HCT116 (cell line): ENCODE measurements around the gene C6orf132. TPM values are rescaled to one million over a fixed set of nuclear protein-coding genes. Genes with fewer than 3 reads are reported as not detected.

ENCODE experiments used
- ATAC-seq: fragments of 200-7000 bp; cut with Tn5 transposase; 2 replicates; pipeline ENCODE4 v1.9.1; 2020; ENCODE audit warnings: mild to moderate bottlenecking, moderate library complexity
- BruUV-seq: library from RNA; stranded (reverse); fragments of 400-500 nt; replicated peaks from 2 replicates; lab custom pipeline; 2021; lab: Mats Ljungman, UMichigan
- CTCF ChIA-PET: fragments of 300-600 bp; sonication (Branson Sonifier 250); formaldehyde crosslinking; loops from one replicate; lab custom pipeline; 2021; ENCODE audit warnings: antibody characterized with exemption; lab: Charles Lee
- POLR2A ChIA-PET: fragments of 300-600, 350-600 bp; sonication (Branson Sonifier 250); formaldehyde crosslinking; loops from one replicate; lab custom pipeline; 2021; ENCODE audit warnings: antibody characterized with exemption; lab: Charles Lee
- RAD21 ChIA-PET, 2 experiments: fragments of 300-600 bp; sonication (Branson Sonifier 250); formaldehyde crosslinking; loops; one replicate each; lab custom pipeline; 2023; ENCODE audit warnings: low total read pairs in 2 of 2; ENCODE audit not compliant: uncharacterized antibody in 2 of 2, unreplicated experiment in 2 of 2, low non-redundant PET in 1 of 2; lab: Charles Lee
- DNase-seq: peaks from one replicate; pipeline ENCODE4 v3.0.0-alpha.2; 2010; ENCODE audit warnings: low read depth, low spot score
- H2AFZ ChIP-seq: fragments of 200-600 bp; shearing (Covaris generic), sonication (generic); 2 replicates; pipeline ENCODE4 v1.6.1; 2017; ENCODE audit warnings: low read depth, mixed run types, mixed read lengths, antibody characterized with exemption, low read length; ENCODE audit not compliant: poor library complexity, severe bottlenecking
- H3K27ac ChIP-seq: 2 replicates; pipeline ENCODE4 v1.5.1; 2012; ENCODE audit warnings: low read depth, low read length
- H3K27me3 ChIP-seq: fragments of 200-600 bp; sonication (generic); 2 replicates; pipeline ENCODE4 v1.6.1; 2016; ENCODE audit warnings: mixed run types, low read length, mixed read lengths; ENCODE audit not compliant: insufficient read depth
- H3K36me3 ChIP-seq, 2 experiments: fragments of 200-500 bp in 1 of 2; fragments of 200-600 bp in 1 of 2; sonication (Bioruptor generic) in 1 of 2; sonication (generic) in 1 of 2; 2 replicates each; pipeline versions ENCODE4 v1.5.1 to v1.6.1; 2014 to 2016; ENCODE audit warnings: low read length in 2 of 2, inconsistent platforms in 1 of 2, mixed read lengths in 1 of 2, mixed run types in 1 of 2; ENCODE audit not compliant: insufficient read depth in 2 of 2, control insufficient read depth in 1 of 2
- H3K4me1 ChIP-seq, 2 experiments: fragments of 200-600 bp in 1 of 2; sonication (generic) in 1 of 2; 2 replicates each; pipeline versions ENCODE4 v1.5.1 to v1.6.1; 2012 to 2017; ENCODE audit warnings: low read length in 2 of 2, inconsistent platforms in 1 of 2, mild to moderate bottlenecking in 1 of 2, mixed read lengths in 1 of 2, mixed run types in 1 of 2, moderate library complexity in 1 of 2; ENCODE audit not compliant: insufficient read depth in 2 of 2, control insufficient read depth in 1 of 2
- H3K4me2 ChIP-seq: fragments of 200-600 bp; sonication (generic); 2 replicates; pipeline ENCODE4 v1.6.1; 2017; ENCODE audit warnings: mixed run types, low read length, mixed read lengths
- H3K4me3 ChIP-seq, 2 experiments: fragments of 200-600 bp in 1 of 2; sonication (generic) in 1 of 2; replicated peaks in 1 of 2; 2 replicates each; pipeline ENCODE4 v1.5.1; 2011 to 2016; ENCODE audit warnings: low read length in 2 of 2, control low read depth in 1 of 2, low read depth in 1 of 2, mild to moderate bottlenecking in 1 of 2, mixed read lengths in 1 of 2, mixed run types in 1 of 2
- H3K79me2 ChIP-seq: fragments of 200-600 bp; sonication (generic); 2 replicates; pipeline ENCODE4 v1.6.1; 2017; ENCODE audit warnings: mild to moderate bottlenecking, mixed run types, low read length, moderate library complexity, mixed read lengths; ENCODE audit not compliant: insufficient read depth
- H3K9ac ChIP-seq: fragments of 200-600 bp; sonication (generic); 2 replicates; pipeline ENCODE4 v1.6.1; 2016; ENCODE audit warnings: low read length, mixed read lengths
- H3K9me2 ChIP-seq: fragments of 200-600 bp; sonication (generic), shearing (Covaris generic); 2 replicates; pipeline ENCODE4 v1.6.1; 2017; ENCODE audit warnings: mixed run types, mild to moderate bottlenecking, moderate library complexity; ENCODE audit not compliant: insufficient read depth
- H3K9me3 ChIP-seq, 2 experiments: fragments of 200-500 bp in 1 of 2; fragments of 200-600 bp in 1 of 2; sonication (Bioruptor generic) in 1 of 2; sonication (generic) in 1 of 2; 2 replicates each; pipeline ENCODE4 v1.6.1; 2014 to 2017; ENCODE audit warnings: low read length in 2 of 2, mixed read lengths in 2 of 2, inconsistent platforms in 1 of 2, low read depth in 1 of 2, mild to moderate bottlenecking in 1 of 2, mixed run types in 1 of 2, moderate library complexity in 1 of 2; ENCODE audit not compliant: control insufficient read depth in 1 of 2, insufficient read depth in 1 of 2
- H4K20me1 ChIP-seq: fragments of 200-600 bp; sonication (generic), shearing (Covaris generic); 2 replicates; pipeline ENCODE4 v1.6.1; 2017; ENCODE audit warnings: mixed run types, mild to moderate bottlenecking, moderate library complexity; ENCODE audit not compliant: insufficient read depth
- CBX3 ChIP-seq: IDR thresholded peaks from 2 replicates; pipeline ENCODE4 v1.6.1; 2012; ENCODE audit warnings: low read depth
- CEBPB ChIP-seq: IDR thresholded peaks from 2 replicates; pipeline ENCODE4 v1.6.1; 2012; ENCODE audit warnings: low read depth
- EGR1 ChIP-seq: IDR thresholded peaks from 2 replicates; pipeline ENCODE4 v1.6.1; 2012; ENCODE audit warnings: low read depth
- ELF1 ChIP-seq: IDR thresholded peaks from 2 replicates; pipeline ENCODE4 v1.6.1; 2012; ENCODE audit warnings: low read depth, borderline replicate concordance
- EZH2 ChIP-seq: fragments of 200-600 bp; sonication (generic); IDR thresholded peaks from 2 replicates; pipeline ENCODE4 v1.6.1; 2017; ENCODE audit warnings: antibody characterized with exemption, mixed run types
- EZH2phosphoT487 ChIP-seq: fragments of 200-600 bp; IDR thresholded peaks from 2 replicates; pipeline ENCODE4 v1.6.1; 2018; ENCODE audit warnings: antibody characterized with exemption, borderline replicate concordance
- FOSL1 ChIP-seq: IDR thresholded peaks from 2 replicates; pipeline ENCODE4 v1.6.1; 2012; ENCODE audit warnings: low read depth
- JUND ChIP-seq: IDR thresholded peaks from 2 replicates; pipeline ENCODE4 v1.6.1; 2012
- POLR2A ChIP-seq: IDR thresholded peaks from 2 replicates; pipeline ENCODE4 v1.7.0; 2011; ENCODE audit warnings: borderline replicate concordance; ENCODE audit not compliant: insufficient read depth, insufficient read length; ENCODE audit errors: extremely low read depth
- POLR2AphosphoS5 ChIP-seq: IDR thresholded peaks from 2 replicates; pipeline ENCODE4 v1.6.1; 2011; ENCODE audit warnings: mild to moderate bottlenecking, low read depth, low read length, moderate library complexity
- RAD21 ChIP-seq: IDR thresholded peaks from 2 replicates; pipeline ENCODE4 v1.6.1; 2012; ENCODE audit warnings: low read depth, mild to moderate bottlenecking
- SIN3A ChIP-seq: IDR thresholded peaks from 2 replicates; pipeline ENCODE4 v1.6.1; 2012; ENCODE audit warnings: low read depth
- SP1 ChIP-seq: IDR thresholded peaks from 2 replicates; pipeline ENCODE4 v1.6.1; 2012; ENCODE audit warnings: low read depth
- TCF7L2 ChIP-seq: IDR thresholded peaks from 2 replicates; pipeline ENCODE4 v1.7.0; 2011; ENCODE audit warnings: borderline replicate concordance, inconsistent platforms; ENCODE audit not compliant: insufficient read depth, insufficient read length; ENCODE audit errors: extremely low read depth
- YY1 ChIP-seq: IDR thresholded peaks from 2 replicates; pipeline ENCODE4 v1.6.1; 2011; ENCODE audit warnings: low read length, low read depth, moderate library complexity, mild to moderate bottlenecking; ENCODE audit not compliant: insufficient replicate concordance; ENCODE audit errors: extremely low read depth
- ZFX ChIP-seq: fragments of 450-650 bp; IDR thresholded peaks from 2 replicates; pipeline ENCODE4 v1.6.1; 2017
- ZNF274 ChIP-seq: fragments of 200-500 bp; sonication (Bioruptor generic); IDR thresholded peaks from 2 replicates; pipeline ENCODE4 v1.6.1; 2014; ENCODE audit warnings: mild to moderate bottlenecking, low read depth, low read length, inconsistent platforms
- intact Hi-C: fragments of 100-400 bp; cut with micrococcal nuclease; formaldehyde crosslinking; loops from 2 replicates; pipeline ENCODE4 v1.10.0; 2022
- total RNA-seq: library from RNA; stranded (reverse); gene quantifications from one replicate; pipeline ENCODE4 v1.2.1, GENCODE V29; 2021; ENCODE audit not compliant: unreplicated experiment
- TF ChIP-seq, protein P1 (sequence below): IDR thresholded peaks from 2 replicates; pipeline ENCODE4 v1.6.1; 2011; ENCODE audit warnings: mild to moderate bottlenecking, low read length, moderate library complexity; ENCODE audit not compliant: insufficient replicate concordance; ENCODE audit errors: extremely low read depth
- TF ChIP-seq, protein P2 (sequence below): IDR thresholded peaks from 2 replicates; pipeline ENCODE4 v1.6.1; 2012

Gene C6orf132
- total RNA-seq, 1 experiment from 2014 or later, result 18.9 TPM

DNA sequence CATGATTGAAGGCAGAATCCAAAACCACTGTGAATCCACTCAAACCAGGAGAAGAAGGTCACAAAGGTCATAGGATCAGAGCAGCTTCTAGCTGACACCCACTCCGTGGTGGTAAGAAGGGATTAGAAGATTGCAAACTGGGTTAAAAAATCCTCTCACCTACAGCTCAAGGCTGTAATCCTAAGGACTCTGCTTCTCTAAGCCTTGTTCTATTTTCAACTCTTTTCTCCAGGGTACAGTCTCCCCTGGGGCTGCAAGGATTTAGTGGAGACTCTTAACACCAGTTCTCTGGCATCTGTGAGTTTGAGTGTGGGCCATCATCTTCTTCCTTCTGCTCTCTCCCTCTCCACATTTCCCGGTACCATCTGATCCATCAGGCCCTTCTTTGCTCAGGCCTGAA is 30.7 kb upstream of the C6orf132 start, which contains the start of gene GUCA1A:
Gene GUCA1A, plus strand, starts transcription at position 264 of the 400 bp plus-strand sequence. CDS start 250 bp downstream, outside the sequence.
- Histone ChIP-seq H3K4me2 (no peak within 1 kb of the TSS), H3K4me3 (no peak within 1 kb of the TSS), H3K27ac (no peak within 1 kb of the TSS), H3K9ac (no peak within 1 kb of the TSS), H3K36me3 (no peaks in the 10 kb centered on the region), H3K79me2 (no peaks in the 10 kb centered on the region), H2AFZ (no peak within 1 kb of the TSS), H3K9me2 (no peaks in the 10 kb centered on the region), H3K9me3 (no peaks in the 10 kb centered on the region), H3K27me3 (no peaks in the 10 kb centered on the region), H4K20me1 (no peaks in the 10 kb centered on the region), H3K4me1 (no peaks in the 10 kb centered on the region)
- ChIA-PET RAD21 (no interaction called here), POLR2A (no interaction called here), CTCF (no interaction called here)
- ATAC-seq, result no peak
- BruUV-seq, result no TSS peak
- intact Hi-C loops, result no loop called here
- TF ChIP-seq YY1 (no peak), RAD21 (no peak), EZH2 (no peak), JUND (no peak), POLR2AphosphoS5 (no peak), EGR1 (no peak), EZH2phosphoT487 (no peak), SP1 (no peak), CEBPB (no peak)
- no peak for DNase-seq

DNA sequence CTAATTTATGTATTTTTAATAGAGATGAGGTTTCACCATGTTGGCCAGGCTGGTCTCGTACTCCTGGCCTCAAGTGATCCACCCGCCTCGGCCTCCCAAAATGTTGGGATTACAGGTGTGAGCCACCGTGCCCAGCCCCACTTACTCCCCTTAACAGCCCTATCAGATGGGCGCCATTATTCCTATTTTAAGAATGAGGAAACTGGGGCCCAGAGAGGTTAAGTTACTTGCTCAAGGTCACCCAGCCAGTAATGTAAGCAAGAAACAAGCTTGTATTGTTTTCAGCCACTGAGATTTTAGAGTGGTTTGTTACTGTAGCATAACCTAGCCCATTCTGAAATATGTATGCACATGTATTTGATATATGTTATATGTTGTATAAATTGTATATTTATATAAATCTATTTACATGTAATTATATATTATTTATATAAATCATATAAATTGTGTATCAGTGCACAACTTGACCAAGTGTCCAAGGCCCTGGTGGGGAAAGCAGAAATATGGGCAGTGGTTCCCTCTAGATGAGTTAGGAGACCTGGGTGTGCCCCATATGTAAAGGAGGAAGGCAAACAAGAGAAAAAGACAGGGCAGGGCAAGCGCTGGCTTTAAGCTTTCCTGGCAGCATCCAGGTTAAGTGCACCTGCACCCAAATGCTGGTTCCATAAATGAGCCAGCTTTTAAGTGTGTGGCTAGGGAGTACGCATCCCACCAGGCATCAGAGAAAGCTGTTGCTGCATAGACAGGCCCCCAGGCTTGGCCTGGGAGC is 29.6 kb upstream of the C6orf132 start:
- no peaks in the 10 kb centered on the region for H3K36me3 ChIP-seq
- H2AFZ ChIP-seq, result no peak overlapping the region
- H4K20me1 ChIP-seq, result no peaks in the 10 kb centered on the region
- H3K4me3 ChIP-seq, result no peak overlapping the region
- H3K27me3 ChIP-seq, result no peaks in the 10 kb centered on the region
- no peaks in the 10 kb centered on the region for H3K9me2 ChIP-seq
- RAD21 ChIA-PET, result no interaction called here
- no peak for ATAC-seq
- H3K79me2 ChIP-seq, result no peaks in the 10 kb centered on the region
- peaks cover under 1 to 3% of the 10 kb centered on the region in 2 experiments; a peak in 3 of 4 replicates for H3K4me1 ChIP-seq
- H3K4me2 ChIP-seq, result no peak overlapping the region
- no TSS peak for BruUV-seq
- POLR2A ChIA-PET, result no interaction called here
- intact Hi-C loops, result no loop called here
- H3K9me3 ChIP-seq, result no peaks in the 10 kb centered on the region
- no peak overlapping the region for H3K9ac ChIP-seq
- CTCF ChIA-PET, result no interaction called here
- no peak overlapping the region for H3K27ac ChIP-seq
- DNase-seq, result no peak
- no peak for TF ChIP-seq EZH2phosphoT487
- TF ChIP-seq SIN3A, result no peak
- no peak for TF ChIP-seq TCF7L2
- no peak for TF ChIP-seq CEBPB
- TF ChIP-seq RAD21, result no peak
- no peak for TF ChIP-seq SP1
- no peak for TF ChIP-seq ELF1
- no peak for TF ChIP-seq CBX3
- TF ChIP-seq ZNF274, result no peak
- TF ChIP-seq EZH2, result no peak
- TF ChIP-seq FOSL1, result no peak
- TF ChIP-seq POLR2AphosphoS5, result no peak
- no peak for TF ChIP-seq ZFX
- TF ChIP-seq JUND, result no peak
- TF ChIP-seq, protein P1, sequence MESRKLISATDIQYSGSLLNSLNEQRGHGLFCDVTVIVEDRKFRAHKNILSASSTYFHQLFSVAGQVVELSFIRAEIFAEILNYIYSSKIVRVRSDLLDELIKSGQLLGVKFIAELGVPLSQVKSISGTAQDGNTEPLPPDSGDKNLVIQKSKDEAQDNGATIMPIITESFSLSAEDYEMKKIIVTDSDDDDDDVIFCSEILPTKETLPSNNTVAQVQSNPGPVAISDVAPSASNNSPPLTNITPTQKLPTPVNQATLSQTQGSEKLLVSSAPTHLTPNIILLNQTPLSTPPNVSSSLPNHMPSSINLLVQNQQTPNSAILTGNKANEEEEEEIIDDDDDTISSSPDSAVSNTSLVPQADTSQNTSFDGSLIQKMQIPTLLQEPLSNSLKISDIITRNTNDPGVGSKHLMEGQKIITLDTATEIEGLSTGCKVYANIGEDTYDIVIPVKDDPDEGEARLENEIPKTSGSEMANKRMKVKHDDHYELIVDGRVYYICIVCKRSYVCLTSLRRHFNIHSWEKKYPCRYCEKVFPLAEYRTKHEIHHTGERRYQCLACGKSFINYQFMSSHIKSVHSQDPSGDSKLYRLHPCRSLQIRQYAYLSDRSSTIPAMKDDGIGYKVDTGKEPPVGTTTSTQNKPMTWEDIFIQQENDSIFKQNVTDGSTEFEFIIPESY, result no peak
- TF ChIP-seq, protein P2, sequence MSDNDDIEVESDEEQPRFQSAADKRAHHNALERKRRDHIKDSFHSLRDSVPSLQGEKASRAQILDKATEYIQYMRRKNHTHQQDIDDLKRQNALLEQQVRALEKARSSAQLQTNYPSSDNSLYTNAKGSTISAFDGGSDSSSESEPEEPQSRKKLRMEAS, result no peak
- no peak for TF ChIP-seq POLR2A
